Esophagus muscularis mucosa (tissue), 3 donors: ENCODE data around the gene TSSC4.

Experiments used
- CTCF ChIP-seq, 3 experiments: fragments of 200-600 bp in 2 of 3; fragments of 450-650 bp in 1 of 3; sonication (generic) in 2 of 3; IDR thresholded peaks; one replicate each; pipeline ENCODE4 v1.5.1; 2017 to 2019; ENCODE audit warnings: antibody characterized with exemption in 3 of 3, mild to moderate bottlenecking in 2 of 3, moderate library complexity in 1 of 3
- POLR2A ChIP-seq: fragments of 450-650 bp; IDR thresholded peaks from one replicate; pipeline ENCODE4 v1.6.1; 2017; ENCODE audit warnings: antibody characterized with exemption, moderate library complexity, mild to moderate bottlenecking, low read depth

GRCh38 chr11:2412323-2412722 is 11.8 kb downstream of the TSSC4 start:
- TF ChIP-seq POLR2A (no peak), CTCF (IDR thresholded peaks at IDR 0.05) (no peak)
